Aorta (tissue), 5 donors: ENCODE results near the gene PTPRN2. TPM values are rescaled to one million over a fixed set of nuclear protein-coding genes. Genes with fewer than 3 reads are reported as not detected.
A peak's percentile ranks its signal among the peaks of the same experiment; 100 is the strongest.

ENCODE experiments used
- ATAC-seq: fragments of 200-7000 bp; cut with Tn5 transposase; one replicate; pipeline ENCODE4 v1.9.1; 2022; ENCODE audit warnings: moderate library complexity; ENCODE audit not compliant: low FRiP score
- DNase-seq, 2 donors: peaks; one replicate each; pipeline ENCODE4 v3.0.0-alpha.2; 2020
- H3K27ac ChIP-seq, 2 donors: one replicate each; pipeline ENCODE4 v1.5.1; 2013; ENCODE audit warnings: low read length in 2 of 2, mild to moderate bottlenecking in 2 of 2, moderate library complexity in 2 of 2, control low read depth in 1 of 2, inconsistent platforms in 1 of 2, low read depth in 1 of 2
- H3K27me3 ChIP-seq, 2 donors: one replicate each; pipeline ENCODE4 v1.6.1; 2013; ENCODE audit warnings: control low read depth in 1 of 2, low read length in 1 of 2, mild to moderate bottlenecking in 1 of 2, moderate library complexity in 1 of 2; ENCODE audit not compliant: insufficient read depth in 2 of 2, control insufficient read depth in 1 of 2
- H3K36me3 ChIP-seq, 2 donors: one replicate each; pipeline ENCODE4 v1.6.1; 2013; ENCODE audit warnings: control low read depth in 1 of 2, low read length in 1 of 2, mild to moderate bottlenecking in 1 of 2; ENCODE audit not compliant: insufficient read depth in 2 of 2, control insufficient read depth in 1 of 2
- H3K4me1 ChIP-seq, 2 donors: one replicate each; pipeline ENCODE4 v1.6.1; 2013; ENCODE audit warnings: low read length in 2 of 2, control low read depth in 1 of 2, mild to moderate bottlenecking in 1 of 2, moderate library complexity in 1 of 2; ENCODE audit not compliant: insufficient read depth in 2 of 2, control insufficient read depth in 1 of 2
- H3K4me3 ChIP-seq, 2 donors: one replicate each; pipeline ENCODE4 v1.5.1; 2013; ENCODE audit warnings: low read length in 2 of 2, control low read depth in 1 of 2, mild to moderate bottlenecking in 1 of 2
- H3K9me3 ChIP-seq: one replicate; pipeline ENCODE4 v1.6.1; 2013; ENCODE audit warnings: mild to moderate bottlenecking, low read length; ENCODE audit not compliant: control insufficient read depth
- WGBS, 2 donors: extraction: QIAGEN DNeasy Blood & Tissue Kit; methylation state at CpG; one replicate each; pipeline ENCODE4 v1.1.7; 2013; 5-methylcytosine and 5-hydroxymethylcytosine counted together
- intact Hi-C, 2 donors: fragments of 100-400 bp; cut with DNase I; formaldehyde crosslinking; loops; one replicate each; pipeline versions ENCODE4 v1.14.2 to v1.15.0; 2022
- polyA plus RNA-seq, 2 donors: library from polyadenylated mRNA; stranded (reverse); fragments of 200-250 nt; gene quantifications; one replicate each; pipeline ENCODE4 v1.2.3, GENCODE V29; 2013
- total RNA-seq, 2 donors: library from RNA; stranded (reverse); fragmentation: NEBNext Ultra II Directional; extraction: Animal tissue kit (Norgen Biotek cat#: 25700); gene quantifications; one replicate each; pipeline ENCODE4 v1.2.1, GENCODE V29; 2021
- donor health status: healthy with polysubstance abuse.
- donor health status: Bipolar disorder and iron deficiency.
- donor health status: DM: no; HTN: no; CAD: no.
- donor health status: DM: no; HTN: no; CAD: no.
- donor health status: DM: yes; HTN: yes; CAD: no.

Gene PTPRN2
- total and polyA plus RNA-seq, 4 donors: 0.67 to 3.3 (median 1.4) TPM

- ATAC-seq (no peak), DNase-seq (peak in 1 of 2 donors; percentile 55)
- intact Hi-C loops: no loop called here
- WGBS, 2 donors: 84 to 85% methylated on average over 28 of the region's 28 CpGs
- no peaks in the 10 kb centered on the region for H3K9me3 ChIP-seq
- no peak overlapping the region for H3K27ac ChIP-seq
- H3K4me3 ChIP-seq: no peak overlapping the region
- no peaks in the 10 kb centered on the region for H3K36me3 ChIP-seq
- H3K4me1 ChIP-seq: no peaks in the 10 kb centered on the region
- no peaks in the 10 kb centered on the region for H3K27me3 ChIP-seq
Observed at GRCh38 chr7:158246960-158247673, 340.5 kb downstream of the PTPRN2 start.

- 85 to 88% methylated on average over 24 of the region's 24 CpGs for WGBS, 2 donors
Observed at GRCh38 chr7:158246272-158246959, 341.2 kb downstream of the PTPRN2 start.

GRCh38 chr7:158245724-158246041 is 341.9 kb downstream of the PTPRN2 start:
- DNase-seq (peak in 1 of 2 donors; percentile 40), ATAC-seq (no peak)
- Histone ChIP-seq H3K4me1 (no peaks in the 10 kb centered on the region), H3K36me3 (no peaks in the 10 kb centered on the region), H3K27ac (no peak overlapping the region), H3K27me3 (no peaks in the 10 kb centered on the region), H3K4me3 (no peak overlapping the region), H3K9me3 (no peaks in the 10 kb centered on the region)
- intact Hi-C loops: no loop called here
- WGBS, 2 donors: 92 to 93% methylated on average over 12 of the region's 12 CpGs

More at GRCh38 chr7:158246272-158246959, 341.2 kb downstream of the PTPRN2 start:
- Histone ChIP-seq H3K4me3 (no peak overlapping the region), H3K27me3 (no peaks in the 10 kb centered on the region), H3K9me3 (no peaks in the 10 kb centered on the region), H3K36me3 (no peaks in the 10 kb centered on the region), H3K4me1 (no peaks in the 10 kb centered on the region), H3K27ac (no peak overlapping the region)
- intact Hi-C loops: no loop called here
- DNase-seq: peak in 1 of 2 donors; percentile 55
- ATAC-seq: no peak

- Histone ChIP-seq H3K4me3 (no peak overlapping the region), H3K27ac (no peak overlapping the region), H3K27me3 (no peaks in the 10 kb centered on the region), H3K36me3 (no peaks in the 10 kb centered on the region), H3K4me1 (no peaks in the 10 kb centered on the region), H3K9me3 (no peaks in the 10 kb centered on the region)
- DNase-seq: peak in 1 of 2 donors; percentile 67
- 94 to 95% methylated on average over 40 of the region's 40 CpGs for WGBS, 2 donors
- ATAC-seq: no peak
- intact Hi-C loops: no loop called here
Observed at GRCh38 chr7:158244873-158245723, 342.5 kb downstream of the PTPRN2 start.

GRCh38 chr7:158244430-158244829 is 343.2 kb downstream of the PTPRN2 start:
- DNase-seq (no peak), ATAC-seq (no peak)
- Histone ChIP-seq H3K4me1 (no peaks in the 10 kb centered on the region), H3K9me3 (no peaks in the 10 kb centered on the region), H3K4me3 (no peak overlapping the region), H3K27ac (no peak overlapping the region), H3K27me3 (no peaks in the 10 kb centered on the region), H3K36me3 (no peaks in the 10 kb centered on the region)
- intact Hi-C loops: no loop called here
- WGBS, 2 donors: 91 to 93% methylated on average over 4 of the region's 4 CpGs

- no peak for ATAC-seq
- Histone ChIP-seq H3K36me3 (no peaks in the 10 kb centered on the region), H3K4me1 (no peaks in the 10 kb centered on the region), H3K27ac (no peak overlapping the region), H3K9me3 (no peaks in the 10 kb centered on the region), H3K4me3 (no peak overlapping the region), H3K27me3 (no peaks in the 10 kb centered on the region)
- DNase-seq: no peak
- WGBS, 2 donors: 74 to 81% methylated on average over 7 of the region's 7 CpGs
- intact Hi-C loops: no loop called here
Observed at GRCh38 chr7:158241919-158242318, 345.7 kb downstream of the PTPRN2 start.

- H3K27me3 ChIP-seq: no peaks in the 10 kb centered on the region
- no peaks in the 10 kb centered on the region for H3K4me1 ChIP-seq
- no peak overlapping the region for H3K27ac ChIP-seq
- peaks cover 2% of the 10 kb centered on the region for H3K9me3 ChIP-seq
- intact Hi-C loops: no loop called here
- no peak overlapping the region for H3K4me3 ChIP-seq
- ATAC-seq (no peak), DNase-seq (no peak)
- H3K36me3 ChIP-seq: no peaks in the 10 kb centered on the region
- WGBS, 2 donors: 75 to 76% methylated on average over 3 of the region's 3 CpGs
Observed at GRCh38 chr7:158240801-158241200, 346.8 kb downstream of the PTPRN2 start.

GRCh38 chr7:158239290-158239981 is 348.2 kb downstream of the PTPRN2 start:
- 67 to 69% methylated on average over 30 of the region's 30 CpGs for WGBS, 2 donors
- H3K36me3 ChIP-seq: no peaks in the 10 kb centered on the region
- no peak for ATAC-seq
- DNase-seq: no peak
- peaks cover 2% of the 10 kb centered on the region for H3K9me3 ChIP-seq
- no peak overlapping the region for H3K27ac ChIP-seq
- H3K4me1 ChIP-seq: no peaks in the 10 kb centered on the region
- intact Hi-C loops: no loop called here
- H3K4me3 ChIP-seq: no peak overlapping the region
- H3K27me3 ChIP-seq: no peaks in the 10 kb centered on the region
